Prostate gland (tissue), 2 donors: ENCODE measurements around the gene RTF1.

Experiments
- CTCF ChIP-seq, 4 experiments: fragments of 200-600 bp in 2 of 4; fragments of 450-650 bp in 2 of 4; sonication (generic) in 2 of 4; IDR thresholded peaks; 1 replicate in 3 of 4; 2 replicates in 1 of 4; pipeline ENCODE4 v1.5.1; 2016 to 2019; ENCODE audit warnings: antibody characterized with exemption in 4 of 4, mild to moderate bottlenecking in 2 of 4, moderate library complexity in 2 of 4
- POLR2A ChIP-seq: fragments of 450-650 bp; IDR thresholded peaks from one replicate; pipeline ENCODE4 v1.6.1; 2016; ENCODE audit warnings: antibody characterized with exemption, mild to moderate bottlenecking

GRCh38 chr15:41499109-41499851, 82.4 kb downstream of the RTF1 start:
- TF ChIP-seq CTCF (IDR thresholded peaks at IDR 0.05), result no peak
- TF ChIP-seq POLR2A, result no peak
